HG02571 (cell line): ENCODE results near the gene IKZF1.

Experiments used
- ATAC-seq: cut with Tn5 transposase; IDR thresholded peaks from one replicate; pipeline ENCODE4 v1.9.1; 2021; ENCODE audit warnings: mild to moderate bottlenecking, moderate library complexity; ENCODE audit not compliant: unreplicated experiment

The IKZF1 gene

GRCh38 chr7:50400114-50400513, 95.6 kb downstream of the IKZF1 start:
- ATAC-seq = no peak

GRCh38 chr7:50404392-50404791, 99.9 kb downstream of the IKZF1 start:
- no peak for ATAC-seq

GRCh38 chr7:50405221-50405620, 100.7 kb downstream of the IKZF1 start:
- no peak for ATAC-seq

GRCh38 chr7:50406935-50407334, 102.4 kb downstream of the IKZF1 start:
- no peak for ATAC-seq

GRCh38 chr7:50409856-50410745, 105.6 kb downstream of the IKZF1 start:
- peak; percentile 48 for ATAC-seq

- ATAC-seq = no peak
These were observed 106.8 kb downstream of the IKZF1 start for GRCh38 chr7:50411332-50411731.

GRCh38 chr7:50412973-50413372, 108.5 kb downstream of the IKZF1 start:
- ATAC-seq = no peak

- no peak for ATAC-seq
These were observed 109.0 kb downstream of the IKZF1 start for GRCh38 chr7:50413561-50413960.

GRCh38 chr7:50415844-50416364, 111.4 kb downstream of the IKZF1 start:
- no peak for ATAC-seq

GRCh38 chr7:50416527-50417182, 112.1 kb downstream of the IKZF1 start:
- peak; percentile 75 for ATAC-seq

- peak; percentile 78 for ATAC-seq
These were observed 113.6 kb downstream of the IKZF1 start for GRCh38 chr7:50418086-50418515.

GRCh38 chr7:50418526-50419290, 114.2 kb downstream of the IKZF1 start:
- ATAC-seq = no peak

GRCh38 chr7:50421043-50421442, 116.5 kb downstream of the IKZF1 start:
- no peak for ATAC-seq

- ATAC-seq = no peak
These were observed 118.3 kb downstream of the IKZF1 start for GRCh38 chr7:50422858-50423257.

GRCh38 chr7:50423860-50424259, 119.3 kb downstream of the IKZF1 start:
- no peak for ATAC-seq

GRCh38 chr7:50425318-50425717, 120.8 kb downstream of the IKZF1 start:
- no peak for ATAC-seq

- ATAC-seq = no peak
These were observed 121.9 kb downstream of the IKZF1 start for GRCh38 chr7:50426280-50427045.

- ATAC-seq = no peak
These were observed 123.0 kb downstream of the IKZF1 start for GRCh38 chr7:50427518-50427917.

- no peak for ATAC-seq
These were observed 124.4 kb downstream of the IKZF1 start for GRCh38 chr7:50428911-50429310.

GRCh38 chr7:50431316-50431715, 126.8 kb downstream of the IKZF1 start:
- ATAC-seq = no peak
